ENCODE data around the gene ZBTB1. TPM values are rescaled to one million over a fixed set of nuclear protein-coding genes. Genes with fewer than 3 reads are reported as not detected.

ZBTB1 gene
- total RNA-seq, 2 donors from 2014 or later, result 42.5 to 46.8 TPM

GRCh38 chr14:64520699-64521098 is 16.1 kb downstream of the ZBTB1 start:
- Mint-ChIP-seq H3K9me3 (no peaks in the 10 kb centered on the region), H3K4me3 (no peak overlapping the region), H3K36me3 (peaks cover 6% of the 10 kb centered on the region), H3K27ac (no peak overlapping the region), H3K4me1 (ENCODE audit: low read depth in 2 of 2) (peaks cover 17 to 21% of the 10 kb centered on the region in 2 donors), H3K27me3 (no peaks in the 10 kb centered on the region)
- DNase-seq (ENCODE audit: low spot score), result no peak
- ATAC-seq, result no peak

GRCh38 chr14:64522591-64523355 is 18.2 kb downstream of the ZBTB1 start:
- peak in 1 of 2 donors; percentile 54 for ATAC-seq
- no peaks in the 10 kb centered on the region for H3K9me3 Mint-ChIP-seq

DNA sequence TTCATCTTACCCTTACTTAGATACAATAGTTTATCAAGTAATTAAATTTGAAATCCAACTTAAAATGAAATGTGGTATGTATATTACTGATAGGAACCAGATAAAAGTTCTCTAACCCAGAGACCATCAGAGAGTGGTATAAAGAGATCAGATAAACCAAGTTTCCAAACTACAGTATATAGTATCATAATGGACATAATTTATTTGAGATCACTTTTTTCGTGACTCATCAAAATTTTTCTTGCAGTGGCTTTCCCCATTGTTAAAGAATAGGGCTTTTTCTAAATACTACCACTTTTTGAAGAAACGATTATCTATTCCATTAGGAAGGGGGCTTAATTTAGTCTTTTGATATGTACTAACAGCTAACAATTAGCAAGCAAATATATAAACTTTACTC is 20.8 kb downstream of the ZBTB1 start:
- Mint-ChIP-seq H3K27ac (no peak overlapping the region), H3K4me3 (no peak overlapping the region), H3K27me3 (no peaks in the 10 kb centered on the region), H3K4me1 (ENCODE audit: low read depth in 2 of 2) (peaks cover 11 to 21% of the 10 kb centered on the region in 2 donors), H3K9me3 (no peaks in the 10 kb centered on the region), H3K36me3 (peaks cover 14% of the 10 kb centered on the region)
- DNase-seq (ENCODE audit: low spot score), result no peak
- ATAC-seq, result no peak

More at GRCh38 chr14:64522591-64523355, 18.2 kb downstream of the ZBTB1 start:
- Mint-ChIP-seq H3K27me3 (no peaks in the 10 kb centered on the region), H3K27ac (no peak overlapping the region), H3K36me3 (peaks cover 14% of the 10 kb centered on the region), H3K4me3 (no peak overlapping the region), H3K4me1 (ENCODE audit: low read depth in 2 of 2) (peaks cover 13 to 21% of the 10 kb centered on the region in 2 donors)
- no peak for DNase-seq (ENCODE audit: low spot score)

GRCh38 chr14:64531567-64531966 is 27.0 kb downstream of the ZBTB1 start:
- Mint-ChIP-seq H3K4me1 (ENCODE audit: low read depth in 2 of 2) (peaks cover 8 to 10% of the 10 kb centered on the region in 2 donors), H3K9me3 (no peaks in the 10 kb centered on the region), H3K4me3 (no peak overlapping the region), H3K36me3 (peaks cover 4% of the 10 kb centered on the region), H3K27me3 (no peaks in the 10 kb centered on the region), H3K27ac (no peak overlapping the region)
- ATAC-seq, result no peak
- no peak for DNase-seq (ENCODE audit: low spot score)

DNA sequence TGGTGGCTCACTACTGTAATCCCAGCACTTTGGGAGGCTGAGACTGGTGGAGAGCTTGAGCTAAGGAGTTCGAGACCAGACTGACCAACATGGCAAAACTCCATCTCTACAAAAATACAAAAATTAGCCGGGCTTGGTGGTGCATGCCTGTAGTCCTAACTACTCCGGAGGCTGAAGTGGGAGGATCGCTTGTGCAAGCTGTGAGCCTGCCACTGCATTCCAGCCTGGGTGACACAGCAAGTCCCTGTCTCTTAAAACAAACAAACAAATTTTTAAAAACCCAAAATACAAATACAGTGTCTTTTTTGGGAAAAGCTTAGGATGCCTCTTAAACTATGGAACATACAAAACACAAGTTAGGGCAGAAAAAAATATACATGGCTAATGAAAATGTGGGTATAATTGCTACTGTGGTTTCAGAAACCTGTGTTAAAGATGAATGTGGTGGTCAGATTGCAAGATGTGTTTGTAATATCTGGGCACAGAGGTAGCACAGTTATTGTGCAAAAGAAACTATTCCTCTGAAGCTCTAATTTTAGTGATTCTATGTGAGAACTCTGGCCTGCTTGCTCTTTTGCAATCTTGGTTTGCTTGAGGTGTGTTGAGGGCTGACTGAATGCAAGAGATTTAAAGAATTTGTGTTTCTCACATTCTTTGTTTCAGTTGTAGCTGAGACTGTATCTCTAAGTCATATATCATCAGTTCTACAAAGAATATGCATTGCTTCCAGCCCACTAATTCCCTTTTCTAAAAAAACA is 32.1 kb downstream of the ZBTB1 start:
- ATAC-seq, result no peak
- no peaks in the 10 kb centered on the region for H3K36me3 Mint-ChIP-seq
- H3K4me3 Mint-ChIP-seq, result no peak overlapping the region

DNA sequence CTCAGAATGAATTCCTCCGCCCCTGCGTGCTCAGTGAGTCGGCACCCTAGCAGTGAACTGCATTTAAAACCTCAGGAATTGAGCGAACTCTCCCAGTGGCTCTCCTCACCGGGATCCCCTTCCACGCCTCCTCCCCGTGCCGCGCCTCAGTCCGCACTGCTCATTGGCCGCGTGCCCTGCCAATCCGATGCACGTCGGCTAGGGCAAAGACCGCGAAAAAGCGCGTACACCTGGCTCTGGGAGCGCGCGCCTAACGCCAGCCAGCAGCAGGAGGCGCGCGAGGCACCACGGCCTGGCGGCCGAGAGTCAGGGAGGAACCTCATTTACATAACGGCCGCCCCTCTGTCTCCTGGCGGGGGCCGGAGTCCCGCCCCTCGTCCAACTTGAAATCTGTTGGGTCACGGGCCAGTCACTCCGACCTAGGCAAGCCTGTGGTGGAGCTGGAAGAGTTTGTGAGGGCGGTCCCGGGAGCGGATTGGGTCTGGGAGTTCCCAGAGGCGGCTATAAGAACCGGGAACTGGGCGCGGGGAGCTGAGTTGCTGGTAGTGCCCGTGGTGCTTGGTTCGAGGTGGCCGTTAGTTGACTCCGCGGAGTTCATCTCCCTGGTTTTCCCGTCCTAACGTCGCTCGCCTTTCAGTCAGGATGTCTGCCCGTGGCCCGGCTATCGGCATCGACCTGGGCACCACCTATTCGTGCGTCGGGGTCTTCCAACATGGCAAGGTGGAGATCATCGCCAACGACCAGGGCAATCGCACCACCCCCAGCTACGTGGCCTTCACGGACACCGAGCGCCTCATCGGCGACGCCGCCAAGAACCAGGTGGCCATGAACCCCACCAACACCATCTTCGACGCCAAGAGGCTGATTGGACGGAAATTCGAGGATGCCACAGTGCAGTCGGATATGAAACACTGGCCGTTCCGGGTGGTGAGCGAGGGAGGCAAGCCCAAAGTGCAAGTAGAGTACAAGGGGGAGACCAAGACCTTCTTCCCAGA is 35.9 kb downstream of the ZBTB1 start, which contains the start of gene HSPA2:
TSS of gene HSPA2 (plus strand) at position 534 of the 995 bp plus-strand sequence. CDS start at position 643, 109 bp downstream.
- H3K36me3 Mint-ChIP-seq, result peaks cover 6% of the 10 kb centered on the region
- H3K27me3 Mint-ChIP-seq, result peaks cover 13 to 14% of the 10 kb centered on the region in 2 donors
- DNase-seq (ENCODE audit: low spot score) (peak; percentile 98), ATAC-seq (peak; percentile 97 to 98)
- peaks cover 27 to 41% of the 10 kb centered on the region in 2 donors for H3K4me1 Mint-ChIP-seq (ENCODE audit: low read depth in 2 of 2)
- H3K9me3 Mint-ChIP-seq, result no peaks in the 10 kb centered on the region
- peak within 1 kb of the TSS; percentile 87 to 92 for H3K27ac Mint-ChIP-seq
- peak within 1 kb of the TSS; percentile 100 for H3K4me3 Mint-ChIP-seq

More for the DNA sequence above, 32.1 kb downstream of the ZBTB1 start:
- no peak for DNase-seq (ENCODE audit: low spot score)
- Mint-ChIP-seq H3K9me3 (no peaks in the 10 kb centered on the region), H3K4me1 (ENCODE audit: low read depth in 2 of 2) (peaks cover 22 to 29% of the 10 kb centered on the region in 2 donors), H3K27me3 (peaks cover 5 to 6% of the 10 kb centered on the region in 2 donors), H3K27ac (no peak overlapping the region)

DNA sequence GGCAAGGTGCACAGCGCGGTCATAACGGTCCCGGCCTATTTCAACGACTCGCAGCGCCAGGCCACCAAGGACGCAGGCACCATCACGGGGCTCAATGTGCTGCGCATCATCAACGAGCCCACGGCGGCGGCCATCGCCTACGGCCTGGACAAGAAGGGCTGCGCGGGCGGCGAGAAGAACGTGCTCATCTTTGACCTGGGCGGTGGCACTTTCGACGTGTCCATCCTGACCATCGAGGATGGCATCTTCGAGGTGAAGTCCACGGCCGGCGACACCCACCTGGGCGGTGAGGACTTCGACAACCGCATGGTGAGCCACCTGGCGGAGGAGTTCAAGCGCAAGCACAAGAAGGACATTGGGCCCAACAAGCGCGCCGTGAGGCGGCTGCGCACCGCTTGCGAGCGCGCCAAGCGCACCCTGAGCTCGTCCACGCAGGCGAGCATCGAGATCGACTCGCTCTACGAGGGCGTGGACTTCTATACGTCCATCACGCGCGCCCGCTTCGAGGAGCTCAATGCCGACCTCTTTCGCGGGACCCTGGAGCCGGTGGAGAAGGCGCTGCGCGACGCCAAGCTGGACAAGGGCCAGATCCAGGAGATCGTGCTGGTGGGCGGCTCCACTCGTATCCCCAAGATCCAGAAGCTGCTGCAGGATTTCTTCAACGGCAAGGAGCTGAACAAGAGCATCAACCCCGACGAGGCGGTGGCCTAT is 36.8 kb downstream of the ZBTB1 start:
- Mint-ChIP-seq H3K4me3 (peak overlapping the region; percentile 100), H3K36me3 (peaks cover 6% of the 10 kb centered on the region), H3K27me3 (peaks cover 13 to 14% of the 10 kb centered on the region in 2 donors), H3K4me1 (ENCODE audit: low read depth in 2 of 2) (peaks cover 27 to 41% of the 10 kb centered on the region in 2 donors), H3K27ac (peak overlapping the region; percentile 87 to 92), H3K9me3 (no peaks in the 10 kb centered on the region)
- DNase-seq (ENCODE audit: low spot score), result no peak
- ATAC-seq, result no peak

GRCh38 chr14:64541972-64542835 is 37.6 kb downstream of the ZBTB1 start:
- ATAC-seq (no peak), DNase-seq (ENCODE audit: low spot score) (no peak)
- H3K4me3 Mint-ChIP-seq, result peak overlapping the region; percentile 100
- H3K27me3 Mint-ChIP-seq, result peaks cover 13 to 14% of the 10 kb centered on the region in 2 donors
- peaks cover 27 to 38% of the 10 kb centered on the region in 2 donors for H3K4me1 Mint-ChIP-seq (ENCODE audit: low read depth in 2 of 2)
- peaks cover 6% of the 10 kb centered on the region for H3K36me3 Mint-ChIP-seq
- no peaks in the 10 kb centered on the region for H3K9me3 Mint-ChIP-seq
- peak overlapping the region; percentile 29 to 87 for H3K27ac Mint-ChIP-seq

DNA sequence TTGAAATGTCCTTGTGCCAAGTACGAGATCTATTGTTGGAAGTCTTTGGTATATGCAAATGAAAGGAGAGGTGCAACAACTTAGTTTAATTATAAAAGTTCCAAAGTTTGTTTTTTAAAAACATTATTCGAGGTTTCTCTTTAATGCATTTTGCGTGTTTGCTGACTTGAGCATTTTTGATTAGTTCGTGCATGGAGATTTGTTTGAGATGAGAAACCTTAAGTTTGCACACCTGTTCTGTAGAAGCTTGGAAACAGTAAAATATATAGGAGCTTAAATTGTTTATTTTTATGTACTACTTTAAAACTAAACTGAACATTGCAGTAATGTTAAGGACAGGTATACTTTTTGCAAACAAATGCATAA is 38.2 kb downstream of the ZBTB1 start:
- Mint-ChIP-seq H3K36me3 (peaks cover 6% of the 10 kb centered on the region), H3K9me3 (no peaks in the 10 kb centered on the region), H3K4me1 (ENCODE audit: low read depth in 2 of 2) (peaks cover 27 to 38% of the 10 kb centered on the region in 2 donors), H3K27me3 (peaks cover 13 to 14% of the 10 kb centered on the region in 2 donors), H3K27ac (no peak overlapping the region), H3K4me3 (peak overlapping the region; percentile 100)
- ATAC-seq (no peak), DNase-seq (ENCODE audit: low spot score) (no peak)

DNA sequence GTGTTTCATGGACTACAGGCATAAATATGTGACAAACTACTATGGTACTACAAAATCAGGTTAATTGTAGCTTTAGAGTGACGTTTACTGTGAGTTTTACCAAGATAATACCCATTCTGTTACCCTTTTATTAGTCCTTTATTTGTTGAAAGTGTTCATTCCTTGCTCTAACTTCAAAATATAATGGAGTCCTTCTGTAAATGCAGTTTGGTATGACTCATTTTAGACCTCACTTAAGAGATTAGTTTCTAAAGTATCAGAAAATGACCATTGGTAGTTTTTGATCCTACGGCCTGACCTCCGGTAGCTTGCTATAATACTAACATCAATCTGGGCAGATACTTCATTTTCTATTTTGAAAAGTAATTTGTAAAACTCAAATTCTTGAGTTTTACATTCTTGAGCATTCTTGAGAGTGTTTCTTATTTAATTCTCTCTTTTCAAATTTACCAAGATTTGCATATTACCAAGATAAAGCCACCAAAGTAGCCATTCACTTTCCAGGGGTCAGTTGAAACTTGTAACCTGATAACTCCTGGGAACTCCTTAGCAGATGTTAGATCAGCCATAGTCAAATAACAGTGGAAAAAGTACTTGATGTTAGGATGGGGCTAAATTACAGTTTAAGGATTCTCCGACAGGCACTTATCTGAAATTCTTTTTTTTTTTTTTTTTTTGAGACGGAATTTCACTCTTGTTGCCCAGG is 40.2 kb downstream of the ZBTB1 start:
- no peak for ATAC-seq
- Mint-ChIP-seq H3K4me1 (ENCODE audit: low read depth in 2 of 2) (peaks cover 26 to 36% of the 10 kb centered on the region in 2 donors), H3K27ac (no peak overlapping the region), H3K36me3 (peaks cover 6% of the 10 kb centered on the region), H3K27me3 (peaks cover 13 to 14% of the 10 kb centered on the region in 2 donors), H3K9me3 (no peaks in the 10 kb centered on the region), H3K4me3 (no peak overlapping the region)
- DNase-seq (ENCODE audit: low spot score), result no peak

GRCh38 chr14:64549016-64549415 is 44.4 kb downstream of the ZBTB1 start:
- DNase-seq (ENCODE audit: low spot score) (no peak), ATAC-seq (no peak)
- Mint-ChIP-seq H3K27me3 (peaks cover 13 to 20% of the 10 kb centered on the region in 2 donors), H3K4me3 (peak overlapping the region; percentile 47), H3K9me3 (no peaks in the 10 kb centered on the region), H3K27ac (no peak overlapping the region), H3K36me3 (no peaks in the 10 kb centered on the region), H3K4me1 (ENCODE audit: low read depth in 2 of 2) (peaks cover 10 to 12% of the 10 kb centered on the region in 2 donors)

All from natural killer cell treated with Interleukin-12 subunit alpha and Interleukin-12 subunit beta and Interleukin-15 and Interleukin-18, amount 100 ng/mL, for 72 hours (primary cell).